RKO (cell line): Measurements from ENCODE around the gene UROD.

ENCODE experiments used
- DNase-seq: peaks from one replicate; pipeline ENCODE4 v3.0.0-alpha.2; 2016; ENCODE audit warnings: low spot score

Gene UROD

DNA sequence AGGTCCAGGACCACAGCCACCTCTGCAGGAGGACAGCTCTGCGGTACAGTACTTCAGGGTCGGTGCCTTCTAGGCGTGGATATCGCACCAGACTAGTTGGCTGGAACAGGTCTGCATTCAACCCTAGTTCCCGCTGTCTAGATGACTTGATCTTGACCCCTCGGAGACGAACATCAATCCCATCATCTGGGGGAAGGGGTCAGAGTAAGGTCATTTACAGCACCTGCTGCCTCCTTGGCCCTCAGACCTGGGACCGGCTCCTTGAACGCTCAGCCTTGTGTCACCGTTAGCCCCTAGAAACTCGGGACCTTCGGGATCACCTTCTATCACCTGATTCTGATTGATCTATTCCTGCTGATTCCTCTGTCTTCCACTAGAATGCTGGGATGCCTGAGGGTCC is 3.5 kb upstream of the UROD start:
- DNase-seq, result no peak

- DNase-seq, result no peak
Observed at GRCh38 chr1:45009296-45009865, 2.7 kb upstream of the UROD start.

- peak; percentile 27 for DNase-seq
Observed at GRCh38 chr1:45009956-45010854, 1.8 kb upstream of the UROD start.

DNA sequence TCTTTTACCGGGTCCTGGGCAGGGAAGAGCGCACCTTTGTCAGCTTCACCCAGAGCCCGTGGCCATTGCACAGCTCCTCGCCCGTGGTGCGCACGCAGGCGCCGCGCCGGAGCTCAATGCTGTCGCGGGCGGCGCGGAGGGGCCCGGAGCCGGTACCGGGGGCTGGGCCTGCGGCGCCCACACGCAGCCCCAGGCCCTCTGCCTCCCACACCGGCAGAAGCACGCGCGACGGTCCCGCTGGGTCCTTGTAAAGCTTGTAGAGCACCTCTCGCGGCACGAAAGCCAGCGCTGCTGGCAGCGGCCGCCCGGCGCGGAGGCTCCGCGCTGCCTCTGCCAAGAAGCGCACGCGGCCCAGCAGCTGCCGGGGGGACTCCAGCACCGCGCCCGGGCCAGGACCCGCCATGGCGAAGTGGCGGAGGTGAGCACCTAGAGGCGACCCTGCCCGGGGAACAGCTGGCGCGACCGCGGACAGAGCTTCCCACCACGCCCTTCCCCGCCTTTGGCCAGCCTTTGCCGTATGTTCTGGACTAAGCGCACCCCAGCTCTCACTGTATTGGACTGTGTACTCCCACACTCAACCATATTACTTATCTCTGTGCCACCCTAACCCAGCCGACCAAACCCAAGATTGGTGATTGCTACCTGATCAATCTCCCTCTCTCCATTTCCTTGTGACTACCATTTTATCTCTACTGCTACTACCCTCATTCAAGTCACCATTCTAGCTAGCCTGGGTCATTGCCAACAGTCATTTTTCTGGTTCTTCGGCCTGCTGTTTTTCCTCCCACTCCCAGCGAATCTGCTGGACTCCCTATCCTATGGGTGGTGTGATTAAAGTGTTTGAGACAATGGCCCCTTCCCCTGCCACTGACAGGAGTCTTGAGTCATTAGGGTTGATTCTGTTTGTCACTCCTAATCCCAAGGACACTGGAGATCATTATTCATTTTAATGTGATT is 921 bp upstream of the UROD start, which contains the start of gene HECTD3:
Gene HECTD3, minus strand, starts transcription at position 470 of the 957 bp plus-strand sequence. Its CDS starts 67 bp downstream, at position 403.
- peak; percentile 86 for DNase-seq

DNA sequence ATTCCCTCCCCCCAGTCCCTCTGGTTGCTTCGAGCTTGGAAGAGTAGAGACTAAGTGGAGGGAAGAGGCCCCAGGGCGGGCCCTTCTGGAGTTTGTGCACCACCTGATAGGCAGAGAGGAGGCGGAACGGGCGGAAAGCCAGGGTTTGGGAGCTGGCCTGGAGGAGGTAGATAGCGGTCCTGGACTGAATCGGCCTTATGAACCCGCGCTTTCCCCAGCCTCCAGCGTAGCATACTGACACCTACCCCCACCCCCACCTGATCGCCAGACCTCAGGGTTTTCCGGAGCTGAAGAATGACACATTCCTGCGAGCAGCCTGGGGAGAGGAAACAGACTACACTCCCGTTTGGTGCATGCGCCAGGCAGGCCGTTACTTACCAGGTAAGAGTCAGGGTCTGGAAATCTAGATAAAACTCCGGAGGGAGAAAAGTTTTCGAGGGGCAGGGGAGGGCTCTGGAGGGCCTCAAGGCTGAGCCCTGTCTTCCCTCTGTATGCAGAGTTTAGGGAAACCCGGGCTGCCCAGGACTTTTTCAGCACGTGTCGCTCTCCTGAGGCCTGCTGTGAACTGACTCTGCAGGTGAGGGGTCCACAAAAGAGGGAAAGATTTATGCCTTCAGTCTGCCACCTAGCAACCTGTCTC is 705 bp downstream of the UROD start:
- peak; percentile 74 for DNase-seq

- no peak for DNase-seq
Observed at GRCh38 chr1:45013551-45014209, 1.6 kb downstream of the UROD start.

DNA sequence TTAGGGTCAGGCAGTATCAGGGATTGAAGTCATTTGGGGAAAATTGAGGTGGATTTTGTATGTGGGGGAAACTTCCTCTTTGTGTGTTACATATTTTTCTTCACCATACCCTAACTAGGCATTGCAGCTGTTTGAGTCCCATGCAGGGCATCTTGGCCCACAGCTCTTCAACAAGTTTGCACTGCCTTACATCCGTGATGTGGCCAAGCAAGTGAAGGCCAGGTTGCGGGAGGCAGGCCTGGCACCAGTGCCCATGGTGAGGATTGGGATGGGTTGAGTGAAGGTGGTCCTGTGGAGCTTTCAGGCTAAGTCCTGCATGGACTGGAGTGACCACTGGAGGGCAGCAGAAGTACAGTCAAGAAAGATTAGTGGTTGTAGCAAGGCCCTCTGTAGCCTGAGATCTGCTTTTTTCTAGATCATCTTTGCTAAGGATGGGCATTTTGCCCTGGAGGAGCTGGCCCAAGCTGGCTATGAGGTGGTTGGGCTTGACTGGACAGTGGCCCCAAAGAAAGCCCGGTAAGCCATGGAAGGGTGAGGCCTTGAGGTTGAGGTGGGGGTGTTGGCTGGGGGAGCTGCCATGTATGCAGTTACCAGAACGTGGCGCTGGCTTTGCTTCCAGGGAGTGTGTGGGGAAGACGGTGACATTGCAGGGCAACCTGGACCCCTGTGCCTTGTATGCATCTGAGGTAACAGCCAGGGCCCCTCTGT is 2.4 kb downstream of the UROD start:
- peak; percentile 82 for DNase-seq

- no peak for DNase-seq
Observed at GRCh38 chr1:45015683-45016082, 3.6 kb downstream of the UROD start.

DNA sequence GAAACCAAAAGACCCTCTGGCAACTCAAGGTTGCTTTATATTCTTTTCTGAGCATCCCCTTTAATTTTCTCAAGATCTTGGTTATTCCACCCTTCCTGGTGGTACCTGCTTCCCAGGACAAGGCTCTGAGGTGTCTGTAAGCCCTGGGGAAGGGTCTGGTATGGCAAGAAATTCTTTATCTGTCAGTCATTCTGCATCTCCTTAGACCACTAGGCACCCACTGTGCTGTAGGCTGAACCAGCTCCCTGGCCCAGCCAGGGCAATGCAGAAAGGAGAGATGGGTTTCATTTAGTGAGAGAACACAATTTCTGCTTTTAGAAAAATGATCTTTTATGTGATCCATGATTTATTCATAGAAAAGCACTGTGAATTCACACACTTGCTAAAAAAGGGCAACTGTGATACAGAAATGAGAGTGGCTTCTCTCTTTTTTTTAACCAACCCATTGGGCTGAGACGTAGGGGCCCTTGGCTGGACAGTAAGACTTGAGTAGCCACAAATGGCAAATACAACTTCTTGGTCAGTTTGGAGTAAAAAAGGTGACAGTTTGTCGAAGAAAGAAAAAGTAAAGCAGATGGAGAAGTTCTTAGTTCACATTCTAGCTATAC is 4.1 kb downstream of the UROD start:
- DNase-seq, result no peak

DNA sequence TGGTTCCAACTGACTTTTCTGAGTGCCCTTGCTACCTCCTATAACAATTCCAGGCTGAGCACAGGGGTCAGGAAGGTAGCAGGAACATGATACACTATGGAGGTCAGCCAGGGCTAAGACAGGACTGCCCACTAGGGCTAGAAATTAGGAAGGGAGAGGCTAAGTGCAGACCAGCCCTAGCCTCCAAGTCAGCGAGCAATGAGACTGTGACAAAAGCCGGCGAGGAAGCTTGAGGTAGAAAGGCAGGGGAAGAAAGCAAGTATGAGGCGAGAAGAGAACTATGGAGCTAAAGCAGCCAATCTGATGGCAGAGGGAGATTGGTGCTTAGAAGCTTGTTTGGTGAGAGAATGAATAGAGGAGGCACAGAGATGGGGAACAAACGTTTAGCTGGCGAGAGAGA is 4.7 kb downstream of the UROD start:
- DNase-seq, result no peak

DNA sequence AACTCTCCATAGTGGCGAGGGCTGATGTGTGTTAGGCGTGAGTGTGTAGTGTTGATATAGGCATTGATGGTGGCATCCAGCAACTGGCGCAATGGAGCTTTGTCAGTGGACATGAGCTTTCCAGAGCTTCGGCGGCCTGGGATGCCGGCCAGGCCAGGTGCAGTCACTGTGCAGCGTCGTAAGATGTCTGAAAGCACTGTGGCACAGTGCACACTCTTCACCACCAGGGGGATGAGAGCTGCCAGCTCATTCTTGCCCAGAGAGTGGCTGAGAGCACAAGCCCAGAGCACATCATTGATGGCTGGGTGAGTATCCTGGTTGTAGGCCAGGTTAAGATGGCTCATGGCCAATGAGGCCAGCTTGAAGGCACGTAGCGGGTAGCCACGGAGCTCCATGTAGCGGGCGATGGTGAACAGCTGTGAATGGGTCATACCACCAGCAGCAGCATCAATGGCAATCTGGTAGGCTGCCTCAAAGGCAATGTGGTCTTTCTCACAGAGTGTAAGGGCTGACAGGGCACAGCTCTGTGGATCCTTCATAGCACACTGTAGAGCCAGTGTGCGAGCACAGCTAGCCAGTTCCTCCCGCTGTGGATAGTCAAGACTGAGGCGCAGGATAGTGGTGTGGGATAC is 6.7 kb downstream of the UROD start:
- peak; percentile 56 for DNase-seq

DNA sequence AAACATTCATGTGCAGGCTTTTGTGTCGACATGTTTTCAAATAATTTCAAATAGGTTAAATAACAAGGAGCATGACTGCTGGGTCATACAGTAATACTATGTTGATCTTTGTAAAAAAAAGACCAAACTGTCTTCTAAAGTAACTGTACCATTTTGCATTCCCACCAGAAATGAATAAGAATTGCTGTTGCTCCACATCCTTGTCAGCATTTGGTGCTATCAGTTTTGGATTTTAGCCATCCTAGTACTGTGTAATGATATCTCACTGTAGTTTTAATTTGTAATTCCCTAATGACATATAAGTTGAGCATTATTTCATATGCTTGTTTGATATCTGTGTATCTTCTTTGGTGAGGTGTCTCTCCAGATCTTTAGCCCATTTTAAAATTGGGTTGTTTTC is 11.6 kb downstream of the UROD start:
- DNase-seq, result no peak

GRCh38 chr1:45026446-45026845 is 14.4 kb downstream of the UROD start:
- no peak for DNase-seq

GRCh38 chr1:45032837-45033236 is 20.8 kb downstream of the UROD start:
- DNase-seq, result no peak

- no peak for DNase-seq
Observed at GRCh38 chr1:45033356-45033755, 21.3 kb downstream of the UROD start.

DNA sequence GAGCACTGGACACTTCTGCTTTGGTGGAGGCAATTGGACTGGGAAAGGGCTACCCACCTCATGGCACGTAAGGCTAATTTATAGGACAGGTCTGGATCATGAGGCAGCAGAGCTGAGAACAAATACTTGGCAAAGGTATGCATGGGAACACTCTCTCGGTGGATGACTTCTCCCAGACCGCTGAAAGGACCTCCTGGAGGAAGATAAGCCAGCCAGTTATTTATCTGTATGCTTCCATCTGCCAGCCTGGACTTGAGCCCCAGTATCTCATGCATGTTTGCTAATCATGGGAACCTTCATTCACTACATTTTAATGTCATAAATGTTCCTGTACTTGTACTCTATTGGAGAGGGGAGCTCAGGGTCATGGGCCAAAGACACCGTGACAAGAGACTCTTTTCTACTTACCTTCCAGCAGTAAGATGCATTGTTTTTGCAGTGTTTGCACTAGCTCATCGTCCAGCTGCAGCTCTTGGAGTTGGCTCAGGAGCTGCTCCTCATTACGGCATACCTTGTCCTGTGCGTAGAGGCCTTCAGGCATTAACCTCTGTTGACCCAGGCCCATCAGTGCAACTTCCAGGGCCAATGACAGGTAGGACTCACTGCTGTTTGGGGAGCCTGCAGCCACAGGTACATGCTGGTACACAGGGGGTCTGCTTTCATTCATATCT is 23.7 kb downstream of the UROD start:
- DNase-seq, result no peak

GRCh38 chr1:45037456-45037855 is 25.4 kb downstream of the UROD start:
- DNase-seq, result no peak

GRCh38 chr1:45038240-45038639 is 26.2 kb downstream of the UROD start:
- no peak for DNase-seq

GRCh38 chr1:45038661-45039364 is 26.8 kb downstream of the UROD start:
- no peak for DNase-seq
